HG03097 (cell line): ENCODE data around the gene SRPK1.

Source experiments
- ATAC-seq: cut with Tn5 transposase; IDR thresholded peaks from one replicate; pipeline ENCODE4 v1.9.1; 2021; ENCODE audit not compliant: unreplicated experiment, low FRiP score

SRPK1 gene

DNA sequence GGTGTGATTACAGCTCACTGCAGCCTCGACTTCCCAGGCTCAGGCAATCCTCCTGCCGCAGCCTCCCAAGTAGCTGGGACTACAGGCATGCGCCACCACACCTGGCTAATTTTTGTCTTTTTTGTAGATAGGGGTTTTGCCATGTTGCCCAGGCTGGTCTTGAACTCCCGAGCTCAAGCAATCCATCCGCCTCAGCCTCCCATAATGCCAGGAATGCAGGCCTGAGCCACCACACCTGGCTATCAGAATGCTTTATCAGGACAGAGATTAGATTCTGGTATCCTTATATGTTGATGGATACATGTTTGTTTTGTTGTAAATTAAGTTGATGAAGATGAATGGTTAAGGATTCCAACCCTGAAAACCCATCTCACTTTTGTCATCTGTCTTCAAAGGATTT, 91.6 kb downstream of the SRPK1 start:
- ATAC-seq, result no peak

DNA sequence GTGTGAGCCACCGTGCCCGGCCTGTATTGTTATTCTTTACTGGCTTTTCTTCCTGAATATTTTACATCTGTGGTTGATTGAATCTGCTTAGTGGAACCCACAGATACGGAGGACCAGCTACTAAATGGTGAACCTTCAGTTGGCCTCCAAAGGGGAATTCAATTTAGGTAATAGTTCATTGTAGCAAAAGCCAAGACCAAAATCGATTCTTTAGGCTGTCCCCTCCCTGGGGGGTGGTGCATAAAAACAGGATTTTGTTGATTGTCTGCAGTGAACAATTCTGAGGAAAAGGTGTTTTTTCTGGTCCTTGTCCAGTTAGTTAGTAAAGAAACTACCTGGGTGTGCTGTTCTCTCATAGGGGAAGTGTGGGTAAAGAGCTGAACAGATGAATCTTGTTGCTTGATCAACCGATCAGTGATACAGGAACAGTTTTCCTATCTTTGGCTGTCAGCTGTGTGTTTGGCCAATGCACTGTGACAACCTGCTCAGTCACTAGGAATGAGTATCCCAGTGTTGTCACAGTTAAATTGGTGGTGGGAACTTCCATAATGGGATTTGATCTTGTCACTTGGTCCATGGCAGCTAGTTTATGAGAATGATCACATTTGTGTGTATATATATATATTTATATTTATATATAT, 96.2 kb downstream of the SRPK1 start:
- no peak for ATAC-seq

DNA sequence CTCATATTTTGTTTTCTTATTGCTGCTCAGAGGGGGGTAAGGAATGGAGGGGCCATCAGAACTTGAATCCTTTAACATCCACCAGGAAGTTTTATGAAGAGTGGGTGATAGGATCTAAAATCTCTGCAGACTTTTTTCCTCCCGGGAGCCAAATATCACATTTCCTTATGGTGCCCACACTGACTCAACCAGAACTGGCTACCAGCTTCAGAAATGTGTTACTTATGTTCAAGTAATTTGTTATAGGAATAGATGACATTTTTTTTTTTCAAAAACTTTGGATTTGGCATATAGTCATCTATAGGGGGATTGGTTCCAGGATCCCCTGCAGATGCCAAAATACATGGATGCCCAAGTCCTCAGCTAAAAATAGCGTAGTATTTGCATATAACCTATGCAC, 97.3 kb downstream of the SRPK1 start:
- no peak for ATAC-seq

DNA sequence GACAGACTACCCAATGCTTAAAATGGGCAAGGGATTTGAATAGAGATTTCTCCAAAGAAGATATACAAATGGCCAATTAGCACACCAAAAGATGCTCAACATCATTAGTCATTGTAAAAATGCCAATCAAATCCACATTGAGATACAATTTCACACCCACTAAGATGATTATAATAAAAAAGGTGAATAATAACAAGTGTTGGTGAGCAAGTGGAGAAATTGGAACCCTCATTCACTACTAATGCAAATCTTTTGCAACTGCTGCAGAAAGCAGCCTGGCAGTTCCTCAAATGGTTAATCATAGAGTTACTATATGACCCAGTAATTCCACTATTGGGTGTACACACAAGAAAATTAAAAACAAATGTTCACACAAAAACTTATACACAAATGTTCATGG, 103.4 kb downstream of the SRPK1 start:
- no peak for ATAC-seq

DNA sequence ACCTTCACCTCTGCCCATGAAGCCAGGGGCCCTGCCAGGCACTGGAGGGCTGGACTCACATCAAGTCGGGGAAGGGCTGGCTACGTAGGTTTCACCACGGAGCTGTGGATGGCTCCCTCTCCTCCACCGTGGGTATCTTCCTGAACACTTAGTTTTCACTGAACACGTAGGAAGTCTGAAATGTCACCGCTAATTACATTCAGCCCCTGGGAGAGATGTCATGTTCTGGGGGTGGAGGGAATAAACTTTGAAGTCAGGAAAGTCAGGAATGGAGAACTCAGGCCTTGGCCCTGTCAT, 109.3 kb downstream of the SRPK1 start:
- ATAC-seq, result no peak

DNA sequence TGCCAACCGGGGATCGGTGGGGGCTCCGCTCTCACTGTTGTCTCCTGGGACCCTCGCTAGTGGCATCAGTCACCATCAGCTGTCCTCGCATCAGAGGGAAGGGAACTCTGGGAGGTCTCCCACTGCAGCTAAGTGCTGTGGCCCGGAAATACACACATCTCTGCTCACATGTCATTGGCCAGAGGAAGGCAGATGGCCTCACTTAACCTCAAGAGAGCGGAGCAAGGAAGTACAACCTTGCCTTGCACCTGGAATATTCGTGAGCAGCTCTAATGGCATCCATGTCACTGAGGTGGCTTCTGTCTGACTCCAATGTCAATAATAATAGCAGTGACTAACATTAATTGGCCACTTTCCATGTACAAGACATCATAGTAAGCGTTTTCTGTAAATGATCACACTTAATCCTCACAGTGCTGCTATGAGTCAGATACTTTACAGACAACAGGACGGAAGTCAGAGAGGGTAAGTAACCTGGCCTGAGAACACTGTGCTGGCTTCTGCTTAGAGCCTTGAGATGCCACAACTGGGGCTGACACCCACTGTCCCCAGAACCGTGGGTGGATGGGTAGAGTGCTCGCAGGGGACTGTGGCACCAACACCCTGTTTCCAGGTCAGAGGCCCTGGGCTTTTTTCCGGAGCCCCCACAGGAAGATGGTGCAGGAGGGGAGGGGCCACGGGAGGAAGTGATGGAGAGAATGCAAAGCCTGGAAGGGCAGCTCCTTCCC, 109.8 kb downstream of the SRPK1 start:
- ATAC-seq, result no peak

DNA sequence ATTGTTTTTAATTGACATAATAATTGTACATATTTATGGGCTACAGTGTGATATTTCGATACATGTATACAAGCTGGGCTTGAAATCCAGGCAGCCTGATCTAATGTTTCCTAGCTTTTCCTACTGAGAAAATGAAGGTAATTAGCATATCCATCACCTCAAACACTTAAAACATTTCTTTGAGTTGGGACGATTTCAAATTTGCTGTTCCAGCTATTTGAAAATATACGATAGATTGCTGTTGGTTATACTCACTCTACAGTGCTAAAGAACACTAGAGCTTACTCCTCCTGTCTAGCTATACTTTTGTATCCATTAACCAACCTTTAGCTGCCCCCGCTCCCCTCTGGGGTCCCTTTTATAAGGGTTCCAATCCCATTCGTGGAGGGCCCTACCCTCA, 111.1 kb downstream of the SRPK1 start:
- no peak for ATAC-seq

DNA sequence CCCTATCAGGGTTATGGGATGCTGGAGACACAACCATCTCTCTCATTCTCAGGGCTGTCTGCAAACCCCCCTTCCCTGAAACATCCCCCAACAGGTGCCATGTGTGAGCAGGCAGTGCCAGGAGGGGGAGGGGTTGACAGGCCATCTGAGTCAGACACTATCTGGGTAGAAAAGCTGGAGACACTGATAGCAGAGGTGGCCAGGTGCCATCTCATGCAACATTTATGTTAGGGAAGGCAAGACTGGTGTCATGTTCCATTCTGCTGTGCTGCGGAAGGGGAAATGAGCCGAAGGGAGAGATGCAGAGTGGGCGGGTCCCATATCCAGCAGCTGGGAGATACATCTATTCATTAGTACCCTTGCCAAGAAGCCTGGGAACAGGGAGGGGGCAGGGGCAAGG, 112.2 kb downstream of the SRPK1 start:
- no peak for ATAC-seq

DNA sequence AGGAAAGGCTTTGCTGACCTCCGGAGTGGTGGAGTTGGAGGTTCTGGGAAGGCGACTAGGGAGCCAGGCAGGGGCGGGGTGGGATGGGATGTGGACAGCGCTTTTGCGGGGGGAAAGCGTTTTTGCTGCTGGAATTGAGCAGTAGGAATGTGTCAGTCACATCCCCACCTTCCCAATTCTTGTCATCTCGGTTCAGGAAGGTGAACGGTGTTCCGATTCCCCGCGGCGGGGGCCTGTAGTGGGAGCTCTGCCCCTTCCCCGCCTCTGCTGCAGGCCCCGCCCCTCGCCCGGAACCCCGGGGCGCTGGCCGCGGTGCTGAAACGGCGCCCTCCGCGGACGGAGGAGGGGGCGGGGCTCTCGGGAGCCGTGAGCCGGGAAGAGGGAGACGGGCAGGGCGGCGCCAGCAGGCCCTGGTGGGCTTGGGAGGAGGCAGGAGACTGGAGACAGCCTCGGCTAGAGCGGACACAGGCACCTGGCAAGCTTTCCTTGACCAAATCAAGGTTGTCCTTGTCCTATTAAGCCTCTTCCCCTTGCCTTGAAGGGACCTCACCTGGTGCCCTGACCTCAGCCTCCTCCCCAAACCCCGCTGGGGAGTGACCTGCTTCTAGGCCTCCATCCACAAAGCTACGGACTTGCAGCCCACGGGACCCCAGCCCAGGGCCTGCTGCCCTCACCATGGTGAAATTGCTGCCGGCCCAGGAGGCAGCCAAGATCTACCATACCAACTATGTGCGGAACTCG, 115.7 kb downstream of the SRPK1 start, which contains the start of gene LHFPL5:
Gene LHFPL5 (plus strand): TSS at position 357 of the 741 bp plus-strand sequence. CDS start 319 bp downstream, at position 676.
- ATAC-seq, result no peak

DNA sequence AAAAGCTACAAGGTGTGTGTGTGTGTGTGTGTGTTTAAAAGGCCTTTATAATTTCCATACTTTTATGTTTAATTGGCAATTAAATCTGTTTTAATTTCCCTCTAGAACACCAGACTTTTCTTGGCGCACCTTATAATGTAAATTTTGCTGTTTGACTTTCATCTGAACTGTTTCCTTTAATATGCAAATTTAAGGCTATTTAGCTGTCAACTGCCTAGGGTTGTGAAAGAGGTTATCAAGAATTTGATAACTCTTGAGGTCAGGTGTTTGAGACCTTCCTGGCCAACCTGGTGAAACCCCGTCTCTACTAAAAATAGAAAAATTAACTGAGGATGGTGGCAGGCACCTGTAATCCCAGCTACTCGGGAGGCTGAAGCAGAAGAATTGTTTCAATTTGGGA, 119.8 kb downstream of the SRPK1 start:
- ATAC-seq, result no peak

DNA sequence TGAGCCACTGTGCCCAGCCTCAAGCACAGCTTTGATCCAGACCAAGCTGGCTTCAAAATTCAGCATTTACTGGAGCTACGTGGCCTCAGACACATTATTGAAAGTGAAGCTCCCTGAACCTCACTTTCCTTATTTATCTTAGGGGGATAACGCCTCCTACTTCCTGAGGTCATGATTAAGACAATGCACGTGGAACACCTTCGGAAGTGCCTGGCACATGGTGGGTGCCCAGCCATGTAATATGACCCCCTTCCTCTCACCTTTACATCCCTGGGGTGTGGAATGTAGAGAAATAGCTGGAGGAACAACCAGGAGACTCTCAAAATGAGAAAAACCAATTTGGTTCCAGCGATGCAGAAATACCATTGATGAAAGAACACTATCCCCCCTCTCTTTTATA, 122.2 kb downstream of the SRPK1 start:
- ATAC-seq, result no peak

DNA sequence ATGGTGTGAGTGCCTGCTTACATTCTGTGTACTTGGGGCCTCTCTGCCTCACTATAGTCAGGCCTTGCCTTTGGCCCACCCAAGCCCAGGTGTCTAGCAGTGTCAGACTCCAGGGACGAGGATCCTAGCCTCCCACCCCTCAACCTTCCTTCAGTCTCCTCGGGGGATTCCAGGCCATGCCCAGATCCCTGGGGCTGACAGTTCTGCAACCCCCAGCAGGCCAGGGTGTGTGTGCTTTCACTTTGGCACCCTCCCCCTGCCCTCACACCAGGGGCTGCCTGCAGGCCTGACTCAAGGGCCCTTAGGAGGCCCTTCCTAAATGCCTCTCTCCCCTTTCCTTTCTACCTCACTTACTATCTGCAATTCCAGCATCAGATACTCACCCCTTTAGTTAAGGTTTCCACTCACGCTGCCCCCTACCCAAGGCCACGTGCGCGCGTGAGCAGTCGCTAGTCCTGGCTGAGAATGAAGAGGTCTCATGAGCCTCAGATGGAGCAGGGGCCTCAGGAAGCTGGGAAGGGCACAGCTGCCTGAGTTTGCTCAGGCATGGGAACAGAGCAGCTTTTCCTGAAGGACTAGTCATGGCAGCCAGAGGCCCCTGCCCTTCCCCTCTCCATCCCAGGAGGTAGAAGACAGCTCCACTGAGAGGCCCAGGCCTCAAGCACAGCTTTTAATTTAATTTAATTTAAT, 122.9 kb downstream of the SRPK1 start:
- ATAC-seq, result no peak

DNA sequence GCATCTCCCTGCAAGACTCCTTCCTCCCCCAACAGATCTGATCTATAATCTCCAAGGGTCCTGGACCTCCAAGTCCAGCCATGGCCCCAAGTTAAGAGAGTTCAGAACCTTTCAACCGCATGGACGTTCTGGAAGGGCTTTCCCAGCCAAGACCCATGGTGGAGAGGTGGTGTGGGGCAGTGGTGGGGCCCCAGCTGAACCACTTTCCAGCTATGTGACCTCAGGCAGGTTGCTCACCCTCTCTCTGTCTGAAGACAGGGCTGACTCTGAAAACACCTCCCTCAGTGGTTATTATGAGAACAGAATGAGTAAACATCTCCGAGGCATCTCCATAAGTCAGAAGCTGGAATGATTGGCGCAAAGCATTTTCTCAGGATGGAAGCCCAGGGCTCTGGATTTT, 124.7 kb downstream of the SRPK1 start:
- no peak for ATAC-seq

DNA sequence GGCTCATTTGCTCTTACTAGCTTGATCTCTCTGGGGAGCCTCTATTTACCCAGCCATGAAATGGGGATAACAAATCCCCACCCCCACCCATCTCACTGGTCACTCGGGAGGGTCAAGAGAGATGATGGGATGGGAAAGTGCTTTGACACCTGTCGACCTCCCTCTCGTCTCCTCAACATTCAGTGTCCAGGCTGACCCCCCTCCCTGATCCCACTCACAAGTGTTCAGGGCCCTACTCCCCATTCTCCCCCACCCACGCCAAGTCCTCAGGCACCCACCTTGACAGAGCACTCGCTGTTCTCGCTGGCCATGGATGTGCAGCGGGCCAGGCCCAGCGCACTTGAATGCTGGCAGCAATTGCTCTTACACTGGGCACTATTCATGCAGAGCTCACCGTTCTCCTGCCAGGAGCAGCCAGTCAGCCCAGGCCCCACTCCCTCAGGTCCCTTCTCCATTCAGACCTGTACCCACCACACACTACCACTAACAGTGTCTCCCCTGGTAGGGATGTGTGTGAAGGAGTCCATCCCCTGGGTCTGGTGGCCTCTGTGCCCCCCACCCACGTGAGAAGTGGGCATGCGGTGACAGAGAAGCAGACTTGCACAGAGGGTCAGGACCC, 125.3 kb downstream of the SRPK1 start:
- no peak for ATAC-seq

DNA sequence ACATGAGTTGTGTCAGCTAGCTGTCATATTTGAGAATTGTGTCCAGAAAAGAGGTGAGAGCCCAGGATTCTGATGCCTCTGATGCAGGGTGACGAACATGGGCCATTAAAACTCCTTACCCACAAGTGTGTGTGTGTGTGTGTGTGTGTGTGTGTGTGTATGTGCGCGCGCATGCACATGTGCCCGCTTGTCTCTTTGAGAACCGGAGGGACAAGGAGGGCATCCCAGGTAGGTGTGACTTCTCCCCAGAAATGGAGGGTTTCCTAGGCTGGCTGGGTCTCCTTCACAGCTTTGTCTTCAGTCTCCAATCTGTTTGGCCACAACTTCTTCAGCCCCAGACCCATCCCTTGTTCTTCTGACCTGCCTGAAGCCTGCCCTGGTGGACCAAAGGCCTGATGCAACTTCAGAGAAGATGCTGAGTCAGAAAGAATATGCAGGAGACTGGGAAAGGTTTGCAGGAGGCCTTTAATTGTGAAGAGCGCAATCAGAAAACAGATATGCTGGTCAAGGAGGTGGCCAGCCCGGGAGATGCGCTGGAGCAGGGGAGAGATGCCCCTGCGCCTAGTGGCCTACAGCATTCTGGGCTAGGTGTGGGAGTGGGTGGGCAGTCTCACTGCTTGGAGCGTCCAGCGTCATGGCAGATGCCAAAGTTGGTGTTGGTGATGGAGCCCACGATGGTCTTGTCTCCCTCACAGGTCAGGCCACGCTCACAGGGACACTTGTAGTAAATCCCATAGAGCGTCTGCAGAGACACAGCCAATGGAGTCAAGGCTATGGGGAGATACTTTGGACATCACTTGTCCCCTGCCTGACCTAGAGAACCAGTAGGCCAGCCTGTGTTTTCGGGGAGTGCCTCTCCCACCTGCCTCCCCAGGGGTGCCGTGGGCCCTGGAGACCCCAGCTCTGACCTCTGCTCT, 126.1 kb downstream of the SRPK1 start:
- no peak for ATAC-seq

DNA sequence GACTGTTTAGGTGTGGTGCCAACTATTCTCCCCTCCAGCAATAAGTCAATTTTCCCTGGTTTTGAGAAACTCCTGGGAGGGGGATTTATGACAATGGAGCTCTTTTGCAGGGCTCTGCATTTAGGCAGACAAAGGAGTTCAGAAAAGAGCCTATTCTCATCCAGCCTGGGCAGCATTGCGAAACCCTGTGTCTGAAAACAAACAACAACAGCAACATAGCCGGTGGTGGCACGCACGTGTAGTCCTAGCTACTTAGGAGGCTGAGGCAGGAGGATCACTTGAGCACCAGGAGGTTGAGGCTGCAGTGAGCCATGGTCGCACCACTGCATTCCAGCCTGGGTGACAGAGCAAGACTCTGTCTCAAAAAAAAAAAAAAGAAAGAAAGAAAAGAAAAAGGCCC, 130.2 kb downstream of the SRPK1 start:
- no peak for ATAC-seq

DNA sequence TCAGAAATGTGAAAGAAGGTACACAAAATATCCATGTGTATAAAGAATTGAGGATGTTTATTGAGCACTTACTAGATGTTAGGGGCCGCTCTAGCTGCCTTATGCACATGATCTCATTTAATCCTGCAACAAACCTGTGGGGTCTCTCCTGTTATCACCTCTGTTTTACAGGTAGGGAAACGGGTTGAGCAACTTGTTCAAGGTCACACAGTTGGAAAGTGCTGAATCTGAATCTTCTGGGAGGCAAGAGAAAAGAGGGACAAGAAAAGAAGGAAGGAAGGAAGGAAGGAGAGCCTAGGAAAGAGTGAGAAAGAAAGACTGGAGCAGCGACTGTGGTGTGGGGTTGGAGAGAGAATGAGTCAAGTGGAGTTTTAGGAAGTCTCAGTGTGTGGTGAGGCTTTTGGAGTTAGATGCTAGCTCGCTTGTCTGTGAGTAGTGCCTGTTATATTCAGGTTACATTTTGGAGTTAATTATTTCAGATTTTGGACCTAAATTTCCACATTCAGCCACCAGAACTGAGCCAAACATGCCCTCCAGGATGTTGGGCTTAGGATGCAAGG, 132.4 kb downstream of the SRPK1 start:
- no peak for ATAC-seq

DNA sequence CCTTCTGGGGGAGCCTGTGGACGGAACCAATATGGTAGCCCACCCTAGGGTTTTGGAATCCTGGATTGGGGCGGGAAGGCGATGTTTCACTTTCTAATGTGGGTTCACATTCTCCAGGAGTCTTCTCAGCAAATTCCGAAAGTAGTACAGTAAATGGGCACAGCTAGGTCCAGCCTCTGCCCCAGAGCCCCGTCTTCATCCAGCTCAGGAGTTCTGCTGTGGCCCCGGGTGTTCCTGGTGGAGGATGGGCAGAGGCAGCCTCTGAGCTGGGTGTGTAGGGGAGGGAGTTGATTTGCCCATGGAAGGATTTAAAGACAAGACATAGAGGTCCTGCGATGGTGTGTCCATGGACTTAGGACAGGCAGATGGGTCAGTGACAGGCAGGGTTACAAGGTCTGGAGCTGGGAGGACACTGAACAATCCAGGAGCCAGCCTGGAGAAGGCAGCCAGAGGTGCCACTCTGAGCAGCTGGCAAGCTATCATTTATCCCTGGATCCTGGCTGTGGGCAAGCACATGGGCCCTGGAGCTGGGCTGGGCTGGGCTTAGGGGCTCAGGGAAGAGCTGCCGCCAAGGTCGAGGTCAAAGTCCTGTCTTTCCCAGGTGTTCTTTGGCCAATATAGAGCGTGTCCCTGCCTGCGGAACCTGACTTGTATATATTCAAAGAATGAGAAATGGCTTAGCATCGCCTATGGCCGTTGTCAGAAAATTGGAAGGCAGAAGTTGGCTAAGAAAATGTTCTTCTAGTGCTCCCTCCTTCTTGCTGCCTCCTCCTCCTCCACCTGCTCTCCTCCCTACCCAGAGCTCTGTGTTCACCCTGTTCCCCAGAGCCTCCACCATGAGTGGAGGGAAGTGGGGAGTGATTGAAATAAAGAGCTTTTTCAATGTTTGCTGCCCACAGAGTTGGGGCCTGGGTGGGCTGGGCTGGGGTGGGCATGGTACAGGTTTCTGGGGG, 133.4 kb downstream of the SRPK1 start:
- ATAC-seq, result no peak
